GM23248 (cell line): ENCODE data around the gene PLXDC2.

Experiments used
- EZH2 ChIP-seq: fragments of 200-600 bp; sonication (generic); IDR thresholded peaks from 2 replicates; pipeline ENCODE4 v1.6.1; 2018; ENCODE audit warnings: antibody characterized with exemption, mild to moderate bottlenecking; ENCODE audit not compliant: insufficient read depth, poor library complexity, severe bottlenecking
- EZH2phosphoT487 ChIP-seq: fragments of 200-600 bp; sonication (generic); IDR thresholded peaks from 2 replicates; pipeline ENCODE4 v1.6.1; 2018; ENCODE audit warnings: antibody characterized with exemption, moderate library complexity, mild to moderate bottlenecking, low read depth; ENCODE audit not compliant: insufficient read depth

DNA sequence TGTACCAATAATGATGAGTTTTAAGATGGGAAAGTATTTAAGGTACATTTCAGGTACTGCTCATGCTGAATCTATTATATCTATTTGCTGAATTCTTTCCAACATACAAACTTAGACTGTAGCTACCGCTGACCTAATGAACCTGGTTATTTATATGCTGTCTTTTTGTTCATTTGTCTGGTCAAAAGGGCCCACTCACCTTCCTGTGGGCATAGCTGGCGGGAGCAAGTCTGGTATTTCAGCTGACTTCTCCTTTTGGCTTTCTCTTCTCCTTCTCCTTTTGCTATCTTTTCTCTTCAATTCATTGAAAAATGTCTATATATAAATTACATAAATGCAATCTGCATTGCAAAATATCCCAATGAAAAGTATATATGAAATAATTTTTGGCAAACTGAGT lies 9.5 kb downstream of the PLXDC2 start:
- no peak for TF ChIP-seq EZH2
- no peak for TF ChIP-seq EZH2phosphoT487
